LoVo (cell line): ENCODE measurements around the gene BFSP1.
A peak's percentile ranks its signal among the peaks of the same experiment; 100 is the strongest.

Experiments
- DNase-seq: peaks from one replicate; pipeline ENCODE4 v3.0.0-alpha.2; 2016; ENCODE audit warnings: low spot score

Gene BFSP1

GRCh38 chr20:17557675-17558006, 26.5 kb upstream of the BFSP1 start:
- DNase-seq: peak; percentile 53

- DNase-seq: peak; percentile 8
Observed at GRCh38 chr20:17556837-17557674, 25.9 kb upstream of the BFSP1 start.

- DNase-seq: no peak
Observed at GRCh38 chr20:17555106-17555505, 23.9 kb upstream of the BFSP1 start.

GRCh38 chr20:17549131-17549530, 18.0 kb upstream of the BFSP1 start:
- DNase-seq: no peak

GRCh38 chr20:17545127-17545526, 13.9 kb upstream of the BFSP1 start:
- DNase-seq: no peak

GRCh38 chr20:17543531-17544131, 12.5 kb upstream of the BFSP1 start:
- DNase-seq: no peak

- no peak for DNase-seq
Observed at GRCh38 chr20:17542993-17543412, 11.8 kb upstream of the BFSP1 start.

GRCh38 chr20:17542481-17542880, 11.3 kb upstream of the BFSP1 start:
- DNase-seq: no peak

- no peak for DNase-seq
Observed at GRCh38 chr20:17541996-17542395, 10.8 kb upstream of the BFSP1 start.

GRCh38 chr20:17541596-17541995, 10.4 kb upstream of the BFSP1 start:
- no peak for DNase-seq

GRCh38 chr20:17538517-17539170, 7.5 kb upstream of the BFSP1 start:
- peak; percentile 48 for DNase-seq

GRCh38 chr20:17537959-17538358, 6.8 kb upstream of the BFSP1 start:
- no peak for DNase-seq

- peak; percentile 76 for DNase-seq
Observed at GRCh38 chr20:17536944-17537444, 5.8 kb upstream of the BFSP1 start.

GRCh38 chr20:17534077-17534476, 2.9 kb upstream of the BFSP1 start:
- no peak for DNase-seq

- DNase-seq: no peak
Observed at GRCh38 chr20:17533396-17533795, 2.2 kb upstream of the BFSP1 start.

GRCh38 chr20:17531665-17532025, 466 bp upstream of the BFSP1 start:
- DNase-seq: no peak

- DNase-seq: no peak
Observed at GRCh38 chr20:17530153-17530552, 1.0 kb downstream of the BFSP1 start.

GRCh38 chr20:17529586-17529985, 1.6 kb downstream of the BFSP1 start:
- no peak for DNase-seq

GRCh38 chr20:17525650-17526049, 5.5 kb downstream of the BFSP1 start:
- peak; percentile 24 for DNase-seq

GRCh38 chr20:17525132-17525531, 6.0 kb downstream of the BFSP1 start:
- DNase-seq: no peak

GRCh38 chr20:17524560-17524959, 6.6 kb downstream of the BFSP1 start:
- DNase-seq: no peak

GRCh38 chr20:17523326-17523725, 7.9 kb downstream of the BFSP1 start:
- no peak for DNase-seq

- no peak for DNase-seq
Observed at GRCh38 chr20:17522528-17522927, 8.7 kb downstream of the BFSP1 start.
